ENCODE measurements around the gene ENTPD8. TPM values are rescaled to one million over a fixed set of nuclear protein-coding genes. Genes with fewer than 3 reads are reported as not detected.

Gene ENTPD8
- total and polyA plus RNA-seq, 5 donors from 2014 or later, result not detected

DNA sequence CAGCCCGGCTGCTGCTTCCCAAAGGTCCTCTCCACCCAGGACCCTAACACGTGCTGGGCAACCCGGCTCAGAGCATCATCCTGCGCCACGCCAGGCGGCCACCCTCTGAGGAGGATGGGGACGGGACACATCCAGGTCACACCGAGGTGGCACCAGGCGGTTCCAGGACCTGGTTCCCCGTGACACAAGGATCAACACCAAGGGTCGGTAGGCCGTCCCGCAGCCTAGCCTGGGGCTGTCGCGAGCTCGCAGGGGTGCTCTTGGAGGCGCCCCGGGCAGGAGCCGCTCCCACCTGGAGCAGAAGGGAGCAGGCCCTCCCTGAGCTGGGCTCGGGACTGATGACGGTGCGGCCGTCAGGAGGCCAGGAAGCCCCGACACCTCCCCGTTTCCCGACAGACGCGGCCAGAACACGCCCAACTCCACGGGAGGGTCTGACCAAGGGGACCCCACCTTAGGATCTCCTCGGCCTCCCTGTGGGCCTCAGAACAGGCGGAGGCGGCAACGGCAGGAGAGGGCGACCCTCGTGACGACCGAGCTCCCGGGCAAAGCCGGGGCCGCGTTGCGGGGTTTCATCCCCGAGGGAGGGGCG, 24.5 kb downstream of the ENTPD8 start:
- Mint-ChIP-seq H3K36me3 (no peaks in the 10 kb centered on the region), H3K27ac (no peak overlapping the region)
- H3K27ac ChIP-seq (ENCODE audit: insufficient read depth, low read length, poor library complexity, severe bottlenecking), result no peak overlapping the region

DNA sequence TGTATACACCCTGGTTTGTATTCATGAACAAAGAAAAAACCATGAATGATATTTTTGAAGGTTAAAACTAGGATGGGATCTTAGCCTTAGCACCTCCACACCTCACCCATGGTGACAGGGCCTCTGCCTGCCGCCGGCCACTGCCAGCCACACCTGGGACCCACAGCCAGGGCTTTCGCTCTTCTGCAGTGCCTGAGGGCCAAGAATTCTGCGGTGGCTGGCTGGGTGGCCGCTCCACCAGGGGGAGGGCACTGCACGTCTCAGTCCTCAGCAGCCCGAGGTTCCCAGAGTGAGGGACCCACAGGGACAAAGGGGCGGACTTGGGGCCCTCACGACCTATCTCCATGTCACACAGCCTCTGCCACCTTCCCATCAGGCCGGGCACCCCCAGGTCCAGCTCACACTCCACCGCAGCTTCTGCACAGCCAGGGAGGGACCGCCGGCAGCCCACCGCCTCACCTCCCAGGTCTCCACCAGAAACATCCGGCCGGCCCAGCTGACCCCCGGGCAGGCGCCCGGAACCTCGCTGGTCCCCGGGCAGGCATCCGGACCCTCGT, 25.1 kb downstream of the ENTPD8 start:
- ATAC-seq (ENCODE audit: low read depth in 2 of 2) (no peak), DNase-seq (no peak)
- peak overlapping the region in 2 of 4 donors; percentile 8 to 43 for H3K4me3 Mint-ChIP-seq
- H3K36me3 Mint-ChIP-seq, result no peaks in the 10 kb centered on the region
- no peaks in the 10 kb centered on the region for H3K36me3 ChIP-seq (ENCODE audit: control insufficient read depth, insufficient read depth, low read length)
- H3K4me3 ChIP-seq (ENCODE audit: low read depth, low read length), result no peak overlapping the region
- H3K4me1 Mint-ChIP-seq, result peaks cover 0 to 19% (median 5%) of the 10 kb centered on the region in 4 donors
- no peak overlapping the region for H3K27ac Mint-ChIP-seq
- H3K27me3 ChIP-seq (ENCODE audit: control insufficient read depth, insufficient read depth, low read length), result no peaks in the 10 kb centered on the region
- peaks cover 9% of the 10 kb centered on the region for H3K4me1 ChIP-seq (ENCODE audit: control insufficient read depth, insufficient read depth, low read length, poor library complexity, severe bottlenecking)
- H3K9me3 Mint-ChIP-seq, result no peaks in the 10 kb centered on the region
- H3K27me3 Mint-ChIP-seq, result no peaks in the 10 kb centered on the region
- H3K9me3 ChIP-seq (ENCODE audit: control insufficient read depth in 2 of 2, low read length in 2 of 2), result no peaks in the 10 kb centered on the region
- no peak overlapping the region for H3K27ac ChIP-seq (ENCODE audit: insufficient read depth, low read length, poor library complexity, severe bottlenecking)

More for the DNA sequence above, 24.5 kb downstream of the ENTPD8 start:
- H3K4me3 Mint-ChIP-seq, result no peak overlapping the region
- Histone ChIP-seq H3K4me3 (ENCODE audit: low read depth, low read length) (no peak overlapping the region), H3K4me1 (ENCODE audit: control insufficient read depth, insufficient read depth, low read length, poor library complexity, severe bottlenecking) (peaks cover 4% of the 10 kb centered on the region), H3K27me3 (ENCODE audit: control insufficient read depth, insufficient read depth, low read length) (no peaks in the 10 kb centered on the region), H3K9me3 (ENCODE audit: control insufficient read depth in 2 of 2, low read length in 2 of 2) (no peaks in the 10 kb centered on the region), H3K36me3 (ENCODE audit: control insufficient read depth, insufficient read depth, low read length) (no peaks in the 10 kb centered on the region)
- no peaks in the 10 kb centered on the region for H3K9me3 Mint-ChIP-seq
- H3K4me1 Mint-ChIP-seq, result peaks cover 0 to 19% (median 6%) of the 10 kb centered on the region in 4 donors
- ATAC-seq (ENCODE audit: low read depth in 2 of 2) (no peak), DNase-seq (no peak)
- H3K27me3 Mint-ChIP-seq, result no peaks in the 10 kb centered on the region

DNA sequence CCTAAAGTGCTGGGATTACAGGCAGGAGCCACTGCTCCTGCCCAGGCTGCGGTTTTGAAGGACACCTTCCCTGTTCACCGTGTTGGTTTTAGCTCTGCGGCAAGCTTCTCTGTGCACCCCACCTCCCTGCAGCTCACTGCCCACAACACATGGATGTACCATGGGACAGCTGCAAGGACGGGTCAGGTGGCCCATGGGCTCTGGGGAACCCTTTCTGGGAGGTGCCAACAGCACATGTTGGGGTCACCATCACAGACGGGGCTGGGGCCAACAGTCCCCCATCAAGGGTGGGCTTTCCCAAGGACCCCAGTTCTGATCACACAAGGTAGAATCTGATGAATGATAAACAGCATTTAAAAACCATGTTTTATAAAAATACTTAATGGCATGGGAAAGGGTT, 25.7 kb downstream of the ENTPD8 start:
- no peak for DNase-seq
- ATAC-seq (ENCODE audit: low read depth in 2 of 2), result no peak
- H3K9me3 ChIP-seq (ENCODE audit: control insufficient read depth in 2 of 2, low read length in 2 of 2), result no peaks in the 10 kb centered on the region
- peaks cover 0 to 19% (median 5%) of the 10 kb centered on the region in 4 donors for H3K4me1 Mint-ChIP-seq
- peaks cover 15% of the 10 kb centered on the region for H3K4me1 ChIP-seq (ENCODE audit: control insufficient read depth, insufficient read depth, low read length, poor library complexity, severe bottlenecking)
- no peaks in the 10 kb centered on the region for H3K9me3 Mint-ChIP-seq
- H3K36me3 ChIP-seq (ENCODE audit: control insufficient read depth, insufficient read depth, low read length), result no peaks in the 10 kb centered on the region
- H3K27ac Mint-ChIP-seq, result no peak overlapping the region
- H3K27me3 ChIP-seq (ENCODE audit: control insufficient read depth, insufficient read depth, low read length), result no peaks in the 10 kb centered on the region
- H3K27ac ChIP-seq (ENCODE audit: insufficient read depth, low read length, poor library complexity, severe bottlenecking), result no peak overlapping the region
- H3K36me3 Mint-ChIP-seq, result no peaks in the 10 kb centered on the region
- H3K27me3 Mint-ChIP-seq, result no peaks in the 10 kb centered on the region
- H3K4me3 ChIP-seq (ENCODE audit: low read depth, low read length), result no peak overlapping the region
- no peak overlapping the region for H3K4me3 Mint-ChIP-seq

- Mint-ChIP-seq H3K9me3 (no peaks in the 10 kb centered on the region), H3K27me3 (no peaks in the 10 kb centered on the region), H3K4me3 (peak overlapping the region in 1 of 4 donors; percentile 35), H3K36me3 (no peaks in the 10 kb centered on the region), H3K4me1 (peaks cover 0 to 16% (median 4%) of the 10 kb centered on the region in 4 donors), H3K27ac (peak overlapping the region in 1 of 3 donors; percentile 31)
- ATAC-seq (ENCODE audit: low read depth in 2 of 2) (no peak), DNase-seq (no peak)
- Histone ChIP-seq H3K27ac (ENCODE audit: insufficient read depth, low read length, poor library complexity, severe bottlenecking) (no peak overlapping the region), H3K4me1 (ENCODE audit: control insufficient read depth, insufficient read depth, low read length, poor library complexity, severe bottlenecking) (peaks cover 18% of the 10 kb centered on the region), H3K27me3 (ENCODE audit: control insufficient read depth, insufficient read depth, low read length) (no peaks in the 10 kb centered on the region), H3K4me3 (ENCODE audit: low read depth, low read length) (no peak overlapping the region), H3K9me3 (ENCODE audit: control insufficient read depth in 2 of 2, low read length in 2 of 2) (no peaks in the 10 kb centered on the region), H3K36me3 (ENCODE audit: control insufficient read depth, insufficient read depth, low read length) (no peaks in the 10 kb centered on the region)
These were observed 28.7 kb downstream of the ENTPD8 start for GRCh38 chr9:137412431-137412830.

DNA sequence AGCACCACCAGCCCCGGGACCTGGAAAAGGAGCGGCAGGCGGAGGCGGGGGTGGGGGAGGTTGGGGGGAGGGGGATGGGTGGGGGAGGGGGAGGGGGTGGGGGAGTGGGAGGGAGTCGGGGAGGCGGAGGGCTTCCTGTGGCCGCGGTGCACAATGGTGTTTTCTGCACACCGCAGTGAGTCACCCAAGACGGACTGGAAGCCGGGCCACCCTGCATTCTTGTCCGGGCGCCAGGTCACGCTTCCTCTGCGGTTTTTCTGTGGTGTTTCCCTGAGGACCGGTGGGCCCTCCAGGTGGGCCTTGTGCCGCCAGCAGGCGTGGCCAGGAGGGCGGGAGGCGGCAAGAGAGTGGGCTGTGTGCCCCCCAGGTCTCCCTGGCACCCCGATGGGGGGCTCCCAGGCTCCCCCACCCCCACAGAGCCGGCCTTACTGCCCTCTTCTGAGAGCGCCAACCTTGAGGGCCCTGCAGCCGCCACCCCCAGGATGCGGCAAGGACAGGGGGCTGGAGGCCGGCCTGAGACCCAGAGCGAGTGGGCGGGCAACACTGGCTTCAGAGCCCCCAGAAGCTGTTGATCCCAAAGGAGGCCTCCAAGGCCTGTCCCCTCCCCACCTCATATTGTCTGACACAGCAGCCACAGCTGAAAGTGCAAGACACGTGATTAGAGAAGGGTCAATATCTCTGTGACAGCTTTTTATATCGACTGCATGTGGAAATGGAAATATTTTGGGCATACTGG, 29.3 kb downstream of the ENTPD8 start:
- H3K27me3 Mint-ChIP-seq, result no peaks in the 10 kb centered on the region

GRCh38 chr9:137411260-137411644, 29.9 kb downstream of the ENTPD8 start:
- DNase-seq (peak in 1 of 3 donors; percentile 27), ATAC-seq (ENCODE audit: low read depth in 2 of 2) (no peak)
- Histone ChIP-seq H3K4me1 (ENCODE audit: control insufficient read depth, insufficient read depth, low read length, poor library complexity, severe bottlenecking) (peaks cover 29% of the 10 kb centered on the region), H3K27ac (ENCODE audit: insufficient read depth, low read length, poor library complexity, severe bottlenecking) (no peak overlapping the region), H3K36me3 (ENCODE audit: control insufficient read depth, insufficient read depth, low read length) (no peaks in the 10 kb centered on the region), H3K9me3 (ENCODE audit: control insufficient read depth in 2 of 2, low read length in 2 of 2) (no peaks in the 10 kb centered on the region), H3K27me3 (ENCODE audit: control insufficient read depth, insufficient read depth, low read length) (no peaks in the 10 kb centered on the region), H3K4me3 (ENCODE audit: low read depth, low read length) (no peak overlapping the region)
- H3K36me3 Mint-ChIP-seq, result no peaks in the 10 kb centered on the region
- no peak overlapping the region for H3K4me3 Mint-ChIP-seq
- no peaks in the 10 kb centered on the region for H3K27me3 Mint-ChIP-seq
- no peak overlapping the region for H3K27ac Mint-ChIP-seq
- peaks cover 0 to 16% (median 4%) of the 10 kb centered on the region in 4 donors for H3K4me1 Mint-ChIP-seq
- H3K9me3 Mint-ChIP-seq, result no peaks in the 10 kb centered on the region

More for the DNA sequence above, 29.3 kb downstream of the ENTPD8 start:
- Histone ChIP-seq H3K4me3 (ENCODE audit: low read depth, low read length) (no peak overlapping the region), H3K36me3 (ENCODE audit: control insufficient read depth, insufficient read depth, low read length) (no peaks in the 10 kb centered on the region), H3K4me1 (ENCODE audit: control insufficient read depth, insufficient read depth, low read length, poor library complexity, severe bottlenecking) (peaks cover 24% of the 10 kb centered on the region), H3K27ac (ENCODE audit: insufficient read depth, low read length, poor library complexity, severe bottlenecking) (no peak overlapping the region), H3K27me3 (ENCODE audit: control insufficient read depth, insufficient read depth, low read length) (no peaks in the 10 kb centered on the region), H3K9me3 (ENCODE audit: control insufficient read depth in 2 of 2, low read length in 2 of 2) (no peaks in the 10 kb centered on the region)
- DNase-seq, result peak in 1 of 3 donors; percentile 57
- Mint-ChIP-seq H3K27ac (peak overlapping the region in 1 of 3 donors; percentile 48), H3K36me3 (no peaks in the 10 kb centered on the region), H3K4me1 (peaks cover 0 to 16% (median 4%) of the 10 kb centered on the region in 4 donors), H3K4me3 (no peak overlapping the region), H3K9me3 (no peaks in the 10 kb centered on the region)
- no peak for ATAC-seq (ENCODE audit: low read depth in 2 of 2)

DNA sequence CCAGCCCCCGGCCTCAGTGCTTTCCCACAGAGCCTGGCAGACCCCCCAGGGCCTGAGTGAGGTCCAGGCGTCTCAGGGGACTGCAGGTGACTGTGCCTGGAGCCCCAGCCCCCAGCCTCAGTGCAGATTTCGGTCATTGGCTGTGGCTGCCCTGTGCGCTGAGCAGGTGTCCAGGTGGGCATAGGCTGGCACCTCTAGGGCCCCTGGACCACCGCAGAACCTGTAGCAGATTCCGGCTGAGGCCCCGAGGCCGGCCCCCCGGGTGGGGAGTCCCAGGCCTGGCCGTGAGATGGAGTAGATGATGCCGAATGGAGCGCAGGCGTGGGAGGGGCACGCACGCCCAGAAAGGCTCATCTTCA, 30.3 kb downstream of the ENTPD8 start:
- Histone ChIP-seq H3K4me3 (ENCODE audit: low read depth, low read length) (no peak overlapping the region), H3K36me3 (ENCODE audit: control insufficient read depth, insufficient read depth, low read length) (no peaks in the 10 kb centered on the region), H3K27me3 (ENCODE audit: control insufficient read depth, insufficient read depth, low read length) (no peaks in the 10 kb centered on the region), H3K27ac (ENCODE audit: insufficient read depth, low read length, poor library complexity, severe bottlenecking) (no peak overlapping the region), H3K4me1 (ENCODE audit: control insufficient read depth, insufficient read depth, low read length, poor library complexity, severe bottlenecking) (peaks cover 30% of the 10 kb centered on the region), H3K9me3 (ENCODE audit: control insufficient read depth in 2 of 2, low read length in 2 of 2) (no peaks in the 10 kb centered on the region)
- H3K27ac Mint-ChIP-seq, result peak overlapping the region in 1 of 3 donors; percentile 26
- H3K4me3 Mint-ChIP-seq, result no peak overlapping the region
- ATAC-seq (ENCODE audit: low read depth in 2 of 2), result no peak
- no peak for DNase-seq
- H3K4me1 Mint-ChIP-seq, result peaks cover 0 to 18% (median 5%) of the 10 kb centered on the region in 4 donors
- H3K36me3 Mint-ChIP-seq, result no peaks in the 10 kb centered on the region
- peaks cover 4% of the 10 kb centered on the region for H3K27me3 Mint-ChIP-seq
- H3K9me3 Mint-ChIP-seq, result no peaks in the 10 kb centered on the region
